Measurements from ENCODE around the gene PDIA5. TPM values are rescaled to one million over a fixed set of nuclear protein-coding genes. Genes with fewer than 3 reads are reported as not detected.

The PDIA5 gene
- total RNA-seq, 3 donors from 2014 or later (not counting 1 experiment from before 2014, with no cell fraction given), result 0.59 to 3.3 (median 0.63) TPM

GRCh38 chr3:123019591-123019990, 47.2 kb upstream of the PDIA5 start:
- DNase-seq (no peak), ATAC-seq (no peak)
- H3K9me3 ChIP-seq (ENCODE audit: control insufficient read depth, insufficient read depth, low read length), result no peaks in the 10 kb centered on the region
- no peak overlapping the region for H3K4me3 ChIP-seq (ENCODE audit: low read length)
- H3K27ac ChIP-seq (ENCODE audit: low read length), result no peak overlapping the region
- no peaks in the 10 kb centered on the region for H3K4me1 ChIP-seq (ENCODE audit: control insufficient read depth, insufficient read depth, low read length)
- no peak overlapping the region for H3K27ac Mint-ChIP-seq
- H3K4me1 Mint-ChIP-seq, result no peaks in the 10 kb centered on the region
- peaks cover 33 to 64% of the 10 kb centered on the region in 2 donors for H3K27me3 Mint-ChIP-seq (ENCODE audit: low read depth in 2 of 2)
- TF ChIP-seq, protein P1, sequence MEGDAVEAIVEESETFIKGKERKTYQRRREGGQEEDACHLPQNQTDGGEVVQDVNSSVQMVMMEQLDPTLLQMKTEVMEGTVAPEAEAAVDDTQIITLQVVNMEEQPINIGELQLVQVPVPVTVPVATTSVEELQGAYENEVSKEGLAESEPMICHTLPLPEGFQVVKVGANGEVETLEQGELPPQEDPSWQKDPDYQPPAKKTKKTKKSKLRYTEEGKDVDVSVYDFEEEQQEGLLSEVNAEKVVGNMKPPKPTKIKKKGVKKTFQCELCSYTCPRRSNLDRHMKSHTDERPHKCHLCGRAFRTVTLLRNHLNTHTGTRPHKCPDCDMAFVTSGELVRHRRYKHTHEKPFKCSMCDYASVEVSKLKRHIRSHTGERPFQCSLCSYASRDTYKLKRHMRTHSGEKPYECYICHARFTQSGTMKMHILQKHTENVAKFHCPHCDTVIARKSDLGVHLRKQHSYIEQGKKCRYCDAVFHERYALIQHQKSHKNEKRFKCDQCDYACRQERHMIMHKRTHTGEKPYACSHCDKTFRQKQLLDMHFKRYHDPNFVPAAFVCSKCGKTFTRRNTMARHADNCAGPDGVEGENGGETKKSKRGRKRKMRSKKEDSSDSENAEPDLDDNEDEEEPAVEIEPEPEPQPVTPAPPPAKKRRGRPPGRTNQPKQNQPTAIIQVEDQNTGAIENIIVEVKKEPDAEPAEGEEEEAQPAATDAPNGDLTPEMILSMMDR (IDR thresholded peaks at IDR 0.05), result no peak
- peaks cover 2% of the 10 kb centered on the region for H3K27me3 ChIP-seq (ENCODE audit: control insufficient read depth, insufficient read depth, low read length)
- intact Hi-C loops (cut with micrococcal nuclease), result no loop called here
- H3K9me3 Mint-ChIP-seq, result no peaks in the 10 kb centered on the region
- H3K4me3 Mint-ChIP-seq, result no peak overlapping the region
- WGBS (ENCODE audit: insufficient coverage), result 84% methylated on average over 5 of the region's 5 CpGs
- H3K36me3 Mint-ChIP-seq, result no peaks in the 10 kb centered on the region
- no peaks in the 10 kb centered on the region for H3K36me3 ChIP-seq (ENCODE audit: control insufficient read depth, insufficient read depth, low read length)

DNA sequence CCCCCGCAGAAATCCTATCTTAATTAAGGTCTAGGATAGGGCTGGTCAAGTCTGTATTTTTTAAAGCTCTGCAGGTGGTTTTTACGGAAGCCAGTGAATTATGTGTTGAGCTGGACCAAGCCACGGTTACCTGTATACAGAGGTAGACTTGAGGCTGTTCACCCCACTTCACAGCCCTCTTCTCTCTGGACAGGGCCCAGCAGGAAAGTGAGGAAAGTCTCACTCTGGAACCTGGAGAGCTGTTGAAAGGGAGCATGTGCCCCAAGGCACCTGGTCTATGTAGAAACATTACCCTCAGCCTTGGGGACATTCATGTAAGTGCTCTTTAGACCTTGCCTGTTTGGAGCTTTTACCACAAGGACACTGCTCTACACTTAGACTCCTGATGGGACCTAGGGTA, 46.1 kb upstream of the PDIA5 start:
- Histone ChIP-seq H3K9me3 (ENCODE audit: control insufficient read depth, insufficient read depth, low read length) (no peaks in the 10 kb centered on the region), H3K36me3 (ENCODE audit: control insufficient read depth, insufficient read depth, low read length) (no peaks in the 10 kb centered on the region), H3K4me3 (ENCODE audit: low read length) (no peak overlapping the region), H3K27ac (ENCODE audit: low read length) (no peak overlapping the region), H3K4me1 (ENCODE audit: control insufficient read depth, insufficient read depth, low read length) (no peaks in the 10 kb centered on the region), H3K27me3 (ENCODE audit: control insufficient read depth, insufficient read depth, low read length) (peaks cover 7% of the 10 kb centered on the region)
- H3K4me1 Mint-ChIP-seq, result peaks cover 0 to 2% of the 10 kb centered on the region in 2 donors
- H3K27ac Mint-ChIP-seq, result no peak overlapping the region
- intact Hi-C loops (cut with micrococcal nuclease), result no loop called here
- DNase-seq, result no peak
- TF ChIP-seq, protein P1 (IDR thresholded peaks at IDR 0.05), result no peak
- no peak overlapping the region for H3K4me3 Mint-ChIP-seq
- no peaks in the 10 kb centered on the region for H3K9me3 Mint-ChIP-seq
- peaks cover 38 to 63% of the 10 kb centered on the region in 2 donors for H3K27me3 Mint-ChIP-seq (ENCODE audit: low read depth in 2 of 2)
- H3K36me3 Mint-ChIP-seq, result no peaks in the 10 kb centered on the region
- 100% methylated on average over 3 of the region's 3 CpGs for WGBS (ENCODE audit: insufficient coverage)
- no peak for ATAC-seq

DNA sequence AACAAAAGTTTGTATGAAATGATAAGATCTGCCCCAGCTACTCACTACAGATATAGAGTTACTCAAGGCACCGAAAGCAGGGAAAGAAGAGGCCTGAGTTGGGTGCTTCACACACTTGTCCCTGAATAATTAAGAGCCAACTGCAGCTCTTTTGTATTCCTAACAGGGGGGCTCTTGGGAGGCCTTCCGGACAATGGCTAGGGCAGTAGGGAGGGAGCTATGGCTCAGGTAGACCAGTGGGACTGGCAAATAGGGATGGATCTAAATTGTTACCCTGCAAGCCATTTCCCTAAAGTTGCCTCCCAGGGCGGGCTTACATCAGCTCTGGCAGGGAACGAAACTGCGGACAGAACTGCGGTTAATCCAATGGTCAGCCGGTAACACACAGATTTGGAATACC, 45.4 kb upstream of the PDIA5 start:
- ATAC-seq, result no peak
- Histone ChIP-seq H3K9me3 (ENCODE audit: control insufficient read depth, insufficient read depth, low read length) (no peaks in the 10 kb centered on the region), H3K4me1 (ENCODE audit: control insufficient read depth, insufficient read depth, low read length) (peaks cover 5% of the 10 kb centered on the region), H3K27ac (ENCODE audit: low read length) (no peak overlapping the region), H3K27me3 (ENCODE audit: control insufficient read depth, insufficient read depth, low read length) (peaks cover 12% of the 10 kb centered on the region), H3K36me3 (ENCODE audit: control insufficient read depth, insufficient read depth, low read length) (no peaks in the 10 kb centered on the region), H3K4me3 (ENCODE audit: low read length) (no peak overlapping the region)
- Mint-ChIP-seq H3K27ac (no peak overlapping the region), H3K4me1 (peaks cover 0 to 9% of the 10 kb centered on the region in 2 donors), H3K27me3 (ENCODE audit: low read depth in 2 of 2) (peaks cover 43 to 68% of the 10 kb centered on the region in 2 donors), H3K36me3 (no peaks in the 10 kb centered on the region), H3K4me3 (no peak overlapping the region), H3K9me3 (no peaks in the 10 kb centered on the region)
- DNase-seq, result no peak
- WGBS (ENCODE audit: insufficient coverage), result 88% methylated on average over 6 of the region's 7 CpGs
- intact Hi-C loops (cut with micrococcal nuclease), result no loop called here
- TF ChIP-seq, protein P1 (IDR thresholded peaks at IDR 0.05), result no peak

- peaks cover 19% of the 10 kb centered on the region for H3K27me3 ChIP-seq (ENCODE audit: control insufficient read depth, insufficient read depth, low read length)
- H3K4me1 ChIP-seq (ENCODE audit: control insufficient read depth, insufficient read depth, low read length), result peaks cover 11% of the 10 kb centered on the region
- H3K4me3 ChIP-seq (ENCODE audit: low read length), result no peak overlapping the region
- Mint-ChIP-seq H3K27me3 (ENCODE audit: low read depth in 2 of 2) (peaks cover 47 to 68% of the 10 kb centered on the region in 2 donors), H3K4me3 (no peak overlapping the region), H3K9me3 (no peaks in the 10 kb centered on the region), H3K36me3 (no peaks in the 10 kb centered on the region), H3K4me1 (peaks cover 0 to 16% of the 10 kb centered on the region in 2 donors), H3K27ac (no peak overlapping the region)
- no peak for DNase-seq
- no peaks in the 10 kb centered on the region for H3K36me3 ChIP-seq (ENCODE audit: control insufficient read depth, insufficient read depth, low read length)
- no peaks in the 10 kb centered on the region for H3K9me3 ChIP-seq (ENCODE audit: control insufficient read depth, insufficient read depth, low read length)
- no peak for ATAC-seq
- WGBS (ENCODE audit: insufficient coverage), result 88% methylated on average over 7 of the region's 7 CpGs
- no peak overlapping the region for H3K27ac ChIP-seq (ENCODE audit: low read length)
- TF ChIP-seq, protein P1 (IDR thresholded peaks at IDR 0.05), result no peak
- intact Hi-C loops (cut with micrococcal nuclease), result no loop called here
These were observed 44.8 kb upstream of the PDIA5 start for GRCh38 chr3:123021996-123022510.

Measured in natural killer cell (primary cell).